ENCODE measurements around the gene ST6GALNAC1. TPM values are rescaled to one million over a fixed set of nuclear protein-coding genes. Genes with fewer than 3 reads are reported as not detected.
A peak's percentile ranks its signal among the peaks of the same experiment; 100 is the strongest.

The ST6GALNAC1 gene, protein sequence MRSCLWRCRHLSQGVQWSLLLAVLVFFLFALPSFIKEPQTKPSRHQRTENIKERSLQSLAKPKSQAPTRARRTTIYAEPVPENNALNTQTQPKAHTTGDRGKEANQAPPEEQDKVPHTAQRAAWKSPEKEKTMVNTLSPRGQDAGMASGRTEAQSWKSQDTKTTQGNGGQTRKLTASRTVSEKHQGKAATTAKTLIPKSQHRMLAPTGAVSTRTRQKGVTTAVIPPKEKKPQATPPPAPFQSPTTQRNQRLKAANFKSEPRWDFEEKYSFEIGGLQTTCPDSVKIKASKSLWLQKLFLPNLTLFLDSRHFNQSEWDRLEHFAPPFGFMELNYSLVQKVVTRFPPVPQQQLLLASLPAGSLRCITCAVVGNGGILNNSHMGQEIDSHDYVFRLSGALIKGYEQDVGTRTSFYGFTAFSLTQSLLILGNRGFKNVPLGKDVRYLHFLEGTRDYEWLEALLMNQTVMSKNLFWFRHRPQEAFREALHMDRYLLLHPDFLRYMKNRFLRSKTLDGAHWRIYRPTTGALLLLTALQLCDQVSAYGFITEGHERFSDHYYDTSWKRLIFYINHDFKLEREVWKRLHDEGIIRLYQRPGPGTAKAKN
- total RNA-seq = not detected

DNA sequence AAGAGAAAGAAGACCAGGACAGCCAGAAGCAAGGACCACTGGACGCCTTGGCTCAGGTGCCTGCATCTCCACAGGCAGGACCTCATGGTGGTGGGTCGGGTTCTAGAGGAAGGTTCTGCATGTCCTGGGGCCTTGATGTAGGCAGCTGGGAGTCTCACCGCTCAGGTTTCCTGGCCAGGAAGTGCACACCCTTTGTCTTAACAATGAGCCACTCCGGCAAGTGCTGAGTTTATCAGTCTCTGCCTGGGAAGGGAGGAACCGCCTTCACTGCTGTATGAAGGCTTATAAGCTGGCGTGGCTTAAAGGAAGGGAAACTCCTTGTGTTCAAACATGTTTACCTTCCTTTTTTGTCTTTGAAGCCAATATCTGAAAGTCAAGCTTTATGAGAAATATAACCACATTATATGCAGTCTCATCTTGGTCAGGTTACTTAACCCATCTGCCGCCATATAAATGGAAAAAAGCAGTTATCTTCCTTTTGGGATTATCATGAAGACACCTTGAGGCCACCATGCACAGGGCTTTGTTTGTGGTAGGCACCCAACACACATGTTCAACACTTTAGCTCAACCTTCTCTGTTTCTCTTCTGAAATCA, at the start of gene ST6GALNAC1:
ST6GALNAC1 (minus strand) TSS at position 205 of the 596 bp plus-strand sequence; CDS start at position 86, 119 bp downstream.
- ATAC-seq = no peak
- DNase-seq (ENCODE audit: low spot score) = no peak
- Mint-ChIP-seq H3K4me3 (no peak within 1 kb of the TSS), H3K9me3 (peaks cover 4% of the 10 kb centered on the region), H3K27me3 (peaks cover 0 to 11% of the 10 kb centered on the region in 2 donors), H3K27ac (no peak within 1 kb of the TSS), H3K36me3 (peaks cover 6% of the 10 kb centered on the region), H3K4me1 (ENCODE audit: low read depth in 2 of 2) (no peaks in the 10 kb centered on the region)

GRCh38 chr17:76691379-76692191, 48.0 kb upstream of the ST6GALNAC1 start:
- DNase-seq (ENCODE audit: low spot score) = no peak
- Mint-ChIP-seq H3K36me3 (no peaks in the 10 kb centered on the region), H3K4me3 (no peak overlapping the region), H3K27ac (no peak overlapping the region), H3K4me1 (ENCODE audit: low read depth in 2 of 2) (peaks cover 6 to 7% of the 10 kb centered on the region in 2 donors), H3K27me3 (no peaks in the 10 kb centered on the region), H3K9me3 (no peaks in the 10 kb centered on the region)
- ATAC-seq = no peak

DNA sequence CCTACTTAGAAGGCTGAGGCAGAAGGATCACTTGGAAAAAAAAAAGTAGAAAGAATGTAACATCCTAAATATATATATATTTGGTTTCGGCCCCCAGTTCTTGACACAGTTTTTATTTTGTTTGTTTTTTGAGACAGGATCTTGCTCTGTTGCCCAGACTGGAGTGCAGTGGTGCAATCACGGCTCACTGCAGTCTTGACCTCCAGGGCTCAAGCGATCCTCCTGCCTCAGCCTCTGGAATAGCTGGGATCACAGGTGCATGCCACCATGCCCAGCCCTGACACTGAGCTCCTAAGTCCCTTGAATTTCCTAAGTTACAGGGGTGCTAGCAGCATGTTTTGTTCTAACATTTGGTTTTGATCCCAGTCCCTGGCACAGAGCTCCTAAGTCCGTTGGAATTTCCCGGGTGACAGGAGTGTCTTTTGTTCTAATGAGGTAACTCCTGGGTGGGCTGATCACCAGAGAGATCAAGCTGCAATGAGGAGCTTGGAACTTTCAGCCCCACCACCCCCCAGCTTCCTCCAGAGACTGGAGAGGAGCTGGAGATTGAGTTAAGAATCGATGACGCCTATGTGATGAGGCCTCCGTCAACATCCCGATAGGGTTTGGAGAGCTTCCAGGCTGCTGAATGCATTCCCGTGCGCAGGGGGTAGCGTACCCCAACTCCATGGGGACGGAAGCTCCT, 47.2 kb upstream of the ST6GALNAC1 start:
- H3K4me1 Mint-ChIP-seq (ENCODE audit: low read depth in 2 of 2) = peaks cover 4 to 7% of the 10 kb centered on the region in 2 donors
- no peak overlapping the region for H3K27ac Mint-ChIP-seq
- DNase-seq (ENCODE audit: low spot score) (no peak), ATAC-seq (no peak)
- no peaks in the 10 kb centered on the region for H3K9me3 Mint-ChIP-seq
- no peak overlapping the region for H3K4me3 Mint-ChIP-seq
- H3K27me3 Mint-ChIP-seq = no peaks in the 10 kb centered on the region
- H3K36me3 Mint-ChIP-seq = no peaks in the 10 kb centered on the region

DNA sequence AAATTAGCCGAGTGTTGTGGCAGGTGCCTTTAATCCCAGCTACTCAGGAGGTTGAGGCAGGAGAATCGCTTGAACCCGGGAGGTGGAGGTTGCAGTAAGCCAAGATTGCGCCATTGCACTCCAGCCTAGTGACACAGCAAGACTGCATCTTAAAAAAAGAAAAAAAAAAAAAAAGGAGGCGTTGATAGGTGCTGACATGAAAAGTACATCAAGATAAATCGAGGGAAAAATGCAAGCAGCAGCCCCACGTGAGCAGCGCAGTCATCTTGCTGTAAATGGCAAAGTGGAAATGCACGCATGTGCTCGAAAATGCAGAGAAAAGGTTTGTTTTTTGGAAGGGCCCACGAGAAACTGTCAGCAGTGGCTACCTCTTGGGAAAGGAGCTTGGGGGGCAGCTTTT, 46.3 kb upstream of the ST6GALNAC1 start:
- ATAC-seq (no peak), DNase-seq (ENCODE audit: low spot score) (no peak)
- Mint-ChIP-seq H3K4me3 (no peak overlapping the region), H3K4me1 (ENCODE audit: low read depth in 2 of 2) (peaks cover 0 to 5% of the 10 kb centered on the region in 2 donors), H3K36me3 (no peaks in the 10 kb centered on the region), H3K27ac (no peak overlapping the region), H3K27me3 (no peaks in the 10 kb centered on the region), H3K9me3 (no peaks in the 10 kb centered on the region)

- H3K36me3 Mint-ChIP-seq = no peaks in the 10 kb centered on the region
- no peaks in the 10 kb centered on the region for H3K9me3 Mint-ChIP-seq
- no peak overlapping the region for H3K27ac Mint-ChIP-seq
- DNase-seq (ENCODE audit: low spot score) (no peak), ATAC-seq (peak in 1 of 2 donors; percentile 40)
- peaks cover 0 to 9% of the 10 kb centered on the region in 2 donors for H3K4me1 Mint-ChIP-seq (ENCODE audit: low read depth in 2 of 2)
- H3K4me3 Mint-ChIP-seq = no peak overlapping the region
- no peaks in the 10 kb centered on the region for H3K27me3 Mint-ChIP-seq
Observed at GRCh38 chr17:76688165-76688622, 44.6 kb upstream of the ST6GALNAC1 start.

GRCh38 chr17:76687298-76688164, 44.0 kb upstream of the ST6GALNAC1 start:
- Mint-ChIP-seq H3K27me3 (no peaks in the 10 kb centered on the region), H3K4me3 (no peak overlapping the region), H3K4me1 (ENCODE audit: low read depth in 2 of 2) (peaks cover 1 to 11% of the 10 kb centered on the region in 2 donors), H3K27ac (no peak overlapping the region), H3K9me3 (no peaks in the 10 kb centered on the region), H3K36me3 (no peaks in the 10 kb centered on the region)
- no peak for ATAC-seq
- DNase-seq (ENCODE audit: low spot score) = no peak

- ATAC-seq (no peak), DNase-seq (ENCODE audit: low spot score) (no peak)
- no peaks in the 10 kb centered on the region for H3K36me3 Mint-ChIP-seq
- H3K4me3 Mint-ChIP-seq = no peak overlapping the region
- H3K27me3 Mint-ChIP-seq = no peaks in the 10 kb centered on the region
- H3K4me1 Mint-ChIP-seq (ENCODE audit: low read depth in 2 of 2) = peaks cover 9 to 19% of the 10 kb centered on the region in 2 donors
- no peaks in the 10 kb centered on the region for H3K9me3 Mint-ChIP-seq
- H3K27ac Mint-ChIP-seq = no peak overlapping the region
Observed at GRCh38 chr17:76686538-76687297, 43.2 kb upstream of the ST6GALNAC1 start.

GRCh38 chr17:76685846-76686245, 42.3 kb upstream of the ST6GALNAC1 start:
- no peaks in the 10 kb centered on the region for H3K9me3 Mint-ChIP-seq
- no peak for DNase-seq (ENCODE audit: low spot score)
- no peak overlapping the region for H3K27ac Mint-ChIP-seq
- H3K4me1 Mint-ChIP-seq (ENCODE audit: low read depth in 2 of 2) = peaks cover 18 to 27% of the 10 kb centered on the region in 2 donors
- H3K4me3 Mint-ChIP-seq = no peak overlapping the region
- ATAC-seq = no peak
- no peaks in the 10 kb centered on the region for H3K27me3 Mint-ChIP-seq
- H3K36me3 Mint-ChIP-seq = no peaks in the 10 kb centered on the region

DNA sequence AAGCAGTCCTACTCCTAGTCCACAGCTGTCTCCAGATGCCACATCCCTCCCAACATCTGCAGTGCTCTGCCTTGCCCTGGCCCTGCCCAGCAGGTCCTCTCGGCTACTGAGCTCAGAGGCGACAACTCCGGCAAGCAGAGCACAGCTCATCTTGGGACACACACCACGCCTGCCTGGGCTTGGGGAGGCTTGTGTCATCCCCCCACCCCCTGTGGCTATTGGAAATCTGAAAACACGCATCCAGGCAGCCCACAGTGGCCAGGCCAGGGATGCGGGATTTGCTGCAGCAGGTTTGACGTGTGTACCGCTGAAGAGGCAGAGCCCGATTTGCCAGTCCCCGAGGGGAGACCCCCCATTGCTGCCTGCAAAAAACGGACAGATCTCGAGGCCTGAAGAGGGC, 41.8 kb upstream of the ST6GALNAC1 start:
- no peak for ATAC-seq
- no peaks in the 10 kb centered on the region for H3K9me3 Mint-ChIP-seq

GRCh38 chr17:76684756-76685155, 41.2 kb upstream of the ST6GALNAC1 start:
- Mint-ChIP-seq H3K27ac (no peak overlapping the region), H3K9me3 (no peaks in the 10 kb centered on the region), H3K4me1 (ENCODE audit: low read depth in 2 of 2) (peaks cover 18 to 30% of the 10 kb centered on the region in 2 donors), H3K36me3 (no peaks in the 10 kb centered on the region), H3K4me3 (no peak overlapping the region), H3K27me3 (no peaks in the 10 kb centered on the region)
- no peak for ATAC-seq
- no peak for DNase-seq (ENCODE audit: low spot score)

More for the DNA sequence above, 41.8 kb upstream of the ST6GALNAC1 start:
- H3K27ac Mint-ChIP-seq = no peak overlapping the region
- peaks cover 18 to 30% of the 10 kb centered on the region in 2 donors for H3K4me1 Mint-ChIP-seq (ENCODE audit: low read depth in 2 of 2)
- H3K4me3 Mint-ChIP-seq = no peak overlapping the region
- no peak for DNase-seq (ENCODE audit: low spot score)
- H3K36me3 Mint-ChIP-seq = no peaks in the 10 kb centered on the region
- H3K27me3 Mint-ChIP-seq = no peaks in the 10 kb centered on the region

DNA sequence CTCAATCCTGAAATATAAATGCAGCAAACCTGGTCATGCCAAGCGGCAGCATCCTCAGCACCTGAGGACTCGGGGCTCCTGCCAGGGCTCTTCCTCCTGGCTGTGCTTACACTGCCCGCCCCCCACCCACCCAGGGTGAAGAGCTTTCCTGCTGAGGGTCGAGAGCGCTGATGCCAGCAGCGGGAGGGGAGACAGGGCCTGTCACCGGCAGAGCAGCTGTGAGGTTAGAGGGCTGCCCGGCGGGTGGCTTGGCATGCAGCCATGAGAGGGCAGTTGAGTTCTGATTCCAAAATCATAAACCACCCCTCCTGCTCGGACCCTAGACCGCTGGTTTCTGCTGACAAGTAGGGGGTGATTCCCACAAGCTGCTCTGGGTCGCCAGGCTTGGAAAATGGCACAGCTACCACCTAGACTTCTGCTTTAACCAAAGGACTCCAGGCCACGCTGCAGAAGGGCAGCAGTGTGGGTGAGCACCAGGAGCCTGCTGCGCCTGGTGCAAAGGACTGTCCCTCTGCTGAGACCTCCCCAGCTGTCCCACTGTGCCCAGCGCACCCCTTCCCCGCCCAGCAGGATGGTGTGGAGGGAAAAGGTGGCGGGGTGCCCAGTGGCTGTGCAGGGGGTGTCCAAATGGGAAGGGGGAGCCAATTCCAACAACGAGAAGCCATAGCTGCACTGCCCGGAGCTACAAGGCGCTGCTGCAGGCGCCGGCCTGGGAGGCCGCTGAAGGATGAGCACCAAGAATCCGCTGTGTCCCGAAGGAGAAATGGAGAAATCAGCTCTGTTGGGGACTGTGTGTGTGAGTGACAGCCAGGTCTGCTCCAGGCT, 40.6 kb upstream of the ST6GALNAC1 start:
- Mint-ChIP-seq H3K27ac (no peak overlapping the region), H3K36me3 (no peaks in the 10 kb centered on the region), H3K4me3 (no peak overlapping the region), H3K27me3 (no peaks in the 10 kb centered on the region), H3K9me3 (no peaks in the 10 kb centered on the region), H3K4me1 (ENCODE audit: low read depth in 2 of 2) (peaks cover 18 to 30% of the 10 kb centered on the region in 2 donors)
- ATAC-seq = no peak
- no peak for DNase-seq (ENCODE audit: low spot score)
